ENCODE data around the gene STK17B. TPM values are rescaled to one million over a fixed set of nuclear protein-coding genes. Genes with fewer than 3 reads are reported as not detected.
A peak's percentile ranks its signal among the peaks of the same experiment; 100 is the strongest.

STK17B gene
- total and polyA plus RNA-seq, 2 experiments from 2014 or later = 5.7 to 13.7 TPM

DNA sequence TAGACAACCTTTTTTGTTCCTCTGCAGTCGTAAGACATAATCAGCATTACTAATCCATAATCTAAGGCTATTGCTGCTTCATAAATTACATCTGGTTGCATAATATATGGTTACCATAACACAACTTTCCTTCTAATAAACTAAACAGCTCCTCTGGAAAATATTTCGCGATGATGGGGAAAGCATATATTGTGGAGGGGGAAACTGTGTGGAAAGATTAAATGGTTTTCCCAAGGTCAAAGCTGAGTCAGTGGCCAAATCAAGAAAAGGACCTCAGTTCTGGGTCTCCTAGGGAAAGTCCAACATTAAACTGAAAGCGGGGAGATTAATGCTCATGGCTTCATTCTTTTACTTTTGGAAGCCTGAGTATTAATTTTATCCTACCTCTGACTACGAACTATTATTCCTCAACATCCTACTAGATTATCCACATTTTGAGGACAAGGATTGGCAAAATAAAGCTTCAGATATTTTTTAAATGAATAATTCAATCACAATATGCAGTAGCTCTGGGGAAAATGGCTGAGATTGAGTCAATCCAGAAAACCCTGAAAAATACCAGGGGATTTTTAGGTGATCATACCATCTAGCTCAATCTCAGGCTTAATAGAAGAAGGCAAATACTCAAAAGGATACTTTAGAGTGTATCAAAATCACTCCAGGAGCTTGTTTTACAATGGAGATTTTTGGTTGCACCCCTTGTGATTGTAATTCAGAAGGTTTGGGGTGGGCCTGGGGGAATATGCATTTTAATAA lies 33.8 kb upstream of the STK17B start:
- no peaks in the 10 kb centered on the region for H3K79me2 ChIP-seq (replicated peaks; ENCODE audit: insufficient read depth)
- DNase-seq (ENCODE audit: low spot score) (no peak), ATAC-seq (no peak)
- Mint-ChIP-seq H3K27me3 (ENCODE audit: insufficient read depth, low read depth, poor library complexity) (no peaks in the 10 kb centered on the region), H3K27ac (no peak overlapping the region; the same call in 1 of the 2 replicates), H3K36me3 (ENCODE audit: low read depth) (peaks cover 3% of the 10 kb centered on the region; the same call in 2 of the 3 replicates), H3K4me1 (peaks cover 7% of the 10 kb centered on the region; the same call in 2 of the 3 replicates), H3K9me3 (peaks cover 3% of the 10 kb centered on the region; the same call in 1 of the 3 replicates), H3K4me3 (no peak overlapping the region)
- no peaks in the 10 kb centered on the region for H3K36me3 ChIP-seq (ENCODE audit: insufficient read depth)
- H3K27ac ChIP-seq (ENCODE audit: low read depth) = no peak overlapping the region
- no peaks in the 10 kb centered on the region; the same call in none of the 2 replicates for H3K4me1 ChIP-seq (ENCODE audit: insufficient read depth)
- no peaks in the 10 kb centered on the region for H4K20me1 ChIP-seq (replicated peaks; ENCODE audit: insufficient read depth)
- H3K4me3 ChIP-seq = peak overlapping the region; percentile 11; the same call in 1 of the 2 replicates
- TF ChIP-seq CREB1 (CRISPR knock-in tag; IDR thresholded peaks at IDR 0.05; ENCODE audit: low read depth) (no peak), STAT1 (IDR thresholded peaks at IDR 0.05; ENCODE audit: unreplicated experiment) (no peak), EZH2 (IDR thresholded peaks at IDR 0.05; ENCODE audit: low read depth, unreplicated experiment) (no peak), JUNB (IDR thresholded peaks at IDR 0.05; ENCODE audit: unreplicated experiment) (no peak), ZNF114 (CRISPR knock-in tag; IDR thresholded peaks at IDR 0.05) (no peak)
- TF ChIP-seq, protein P1, sequence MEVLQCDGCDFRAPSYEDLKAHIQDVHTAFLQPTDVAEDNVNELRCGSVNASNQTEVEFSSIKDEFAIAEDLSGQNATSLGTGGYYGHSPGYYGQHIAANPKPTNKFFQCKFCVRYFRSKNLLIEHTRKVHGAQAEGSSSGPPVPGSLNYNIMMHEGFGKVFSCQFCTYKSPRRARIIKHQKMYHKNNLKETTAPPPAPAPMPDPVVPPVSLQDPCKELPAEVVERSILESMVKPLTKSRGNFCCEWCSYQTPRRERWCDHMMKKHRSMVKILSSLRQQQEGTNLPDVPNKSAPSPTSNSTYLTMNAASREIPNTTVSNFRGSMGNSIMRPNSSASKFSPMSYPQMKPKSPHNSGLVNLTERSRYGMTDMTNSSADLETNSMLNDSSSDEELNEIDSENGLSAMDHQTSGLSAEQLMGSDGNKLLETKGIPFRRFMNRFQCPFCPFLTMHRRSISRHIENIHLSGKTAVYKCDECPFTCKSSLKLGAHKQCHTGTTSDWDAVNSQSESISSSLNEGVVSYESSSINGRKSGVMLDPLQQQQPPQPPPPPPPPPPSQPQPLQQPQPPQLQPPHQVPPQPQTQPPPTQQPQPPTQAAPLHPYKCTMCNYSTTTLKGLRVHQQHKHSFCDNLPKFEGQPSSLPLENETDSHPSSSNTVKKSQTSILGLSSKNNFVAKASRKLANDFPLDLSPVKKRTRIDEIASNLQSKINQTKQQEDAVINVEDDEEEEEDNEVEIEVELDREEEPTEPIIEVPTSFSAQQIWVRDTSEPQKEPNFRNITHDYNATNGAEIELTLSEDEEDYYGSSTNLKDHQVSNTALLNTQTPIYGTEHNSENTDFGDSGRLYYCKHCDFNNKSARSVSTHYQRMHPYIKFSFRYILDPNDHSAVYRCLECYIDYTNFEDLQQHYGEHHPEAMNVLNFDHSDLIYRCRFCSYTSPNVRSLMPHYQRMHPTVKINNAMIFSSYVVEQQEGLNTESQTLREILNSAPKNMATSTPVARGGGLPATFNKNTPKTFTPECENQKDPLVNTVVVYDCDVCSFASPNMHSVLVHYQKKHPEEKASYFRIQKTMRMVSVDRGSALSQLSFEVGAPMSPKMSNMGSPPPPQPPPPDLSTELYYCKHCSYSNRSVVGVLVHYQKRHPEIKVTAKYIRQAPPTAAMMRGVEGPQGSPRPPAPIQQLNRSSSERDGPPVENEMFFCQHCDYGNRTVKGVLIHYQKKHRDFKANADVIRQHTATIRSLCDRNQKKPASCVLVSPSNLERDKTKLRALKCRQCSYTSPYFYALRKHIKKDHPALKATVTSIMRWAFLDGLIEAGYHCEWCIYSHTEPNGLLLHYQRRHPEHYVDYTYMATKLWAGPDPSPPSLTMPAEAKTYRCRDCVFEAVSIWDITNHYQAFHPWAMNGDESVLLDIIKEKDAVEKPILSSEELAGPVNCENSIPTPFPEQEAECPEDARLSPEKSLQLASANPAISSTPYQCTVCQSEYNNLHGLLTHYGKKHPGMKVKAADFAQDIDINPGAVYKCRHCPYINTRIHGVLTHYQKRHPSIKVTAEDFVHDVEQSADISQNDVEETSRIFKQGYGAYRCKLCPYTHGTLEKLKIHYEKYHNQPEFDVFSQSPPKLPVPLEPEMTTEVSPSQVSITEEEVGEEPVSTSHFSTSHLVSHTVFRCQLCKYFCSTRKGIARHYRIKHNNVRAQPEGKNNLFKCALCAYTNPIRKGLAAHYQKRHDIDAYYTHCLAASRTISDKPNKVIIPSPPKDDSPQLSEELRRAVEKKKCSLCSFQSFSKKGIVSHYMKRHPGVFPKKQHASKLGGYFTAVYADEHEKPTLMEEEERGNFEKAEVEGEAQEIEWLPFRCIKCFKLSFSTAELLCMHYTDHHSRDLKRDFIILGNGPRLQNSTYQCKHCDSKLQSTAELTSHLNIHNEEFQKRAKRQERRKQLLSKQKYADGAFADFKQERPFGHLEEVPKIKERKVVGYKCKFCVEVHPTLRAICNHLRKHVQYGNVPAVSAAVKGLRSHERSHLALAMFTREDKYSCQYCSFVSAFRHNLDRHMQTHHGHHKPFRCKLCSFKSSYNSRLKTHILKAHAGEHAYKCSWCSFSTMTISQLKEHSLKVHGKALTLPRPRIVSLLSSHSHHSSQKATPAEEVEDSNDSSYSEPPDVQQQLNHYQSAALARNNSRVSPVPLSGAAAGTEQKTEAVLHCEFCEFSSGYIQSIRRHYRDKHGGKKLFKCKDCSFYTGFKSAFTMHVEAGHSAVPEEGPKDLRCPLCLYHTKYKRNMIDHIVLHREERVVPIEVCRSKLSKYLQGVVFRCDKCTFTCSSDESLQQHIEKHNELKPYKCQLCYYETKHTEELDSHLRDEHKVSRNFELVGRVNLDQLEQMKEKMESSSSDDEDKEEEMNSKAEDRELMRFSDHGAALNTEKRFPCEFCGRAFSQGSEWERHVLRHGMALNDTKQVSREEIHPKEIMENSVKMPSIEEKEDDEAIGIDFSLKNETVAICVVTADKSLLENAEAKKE (CRISPR knock-in tag; IDR thresholded peaks at IDR 0.05) = no peak
- TF ChIP-seq, protein P2, sequence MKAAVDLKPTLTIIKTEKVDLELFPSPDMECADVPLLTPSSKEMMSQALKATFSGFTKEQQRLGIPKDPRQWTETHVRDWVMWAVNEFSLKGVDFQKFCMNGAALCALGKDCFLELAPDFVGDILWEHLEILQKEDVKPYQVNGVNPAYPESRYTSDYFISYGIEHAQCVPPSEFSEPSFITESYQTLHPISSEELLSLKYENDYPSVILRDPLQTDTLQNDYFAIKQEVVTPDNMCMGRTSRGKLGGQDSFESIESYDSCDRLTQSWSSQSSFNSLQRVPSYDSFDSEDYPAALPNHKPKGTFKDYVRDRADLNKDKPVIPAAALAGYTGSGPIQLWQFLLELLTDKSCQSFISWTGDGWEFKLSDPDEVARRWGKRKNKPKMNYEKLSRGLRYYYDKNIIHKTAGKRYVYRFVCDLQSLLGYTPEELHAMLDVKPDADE (IDR thresholded peaks at IDR 0.05) = no peak
- peaks cover 6% of the 10 kb centered on the region; the same call in 1 of the 2 replicates for H3K9me2 ChIP-seq (ENCODE audit: insufficient read depth)
- no peak overlapping the region for H2AFZ ChIP-seq
- no peaks in the 10 kb centered on the region for H3K27me3 ChIP-seq (ENCODE audit: insufficient read depth)
- no peaks in the 10 kb centered on the region for H3F3A ChIP-seq (replicated peaks; ENCODE audit: low read depth)
- H3K4me2 ChIP-seq = no peak overlapping the region; the same call in 1 of the 2 replicates

Measured in GM23338 (cell line).